Jurkat, Clone E6-1 (cell line): ENCODE data around the gene SPATA2.
"Not testable (repeated sequence)": the region's sequence is repeated elsewhere in the genome, so short reads cannot be mapped to it uniquely, and the experiment has no call there.

Source experiments
- DNase-seq: peaks from one replicate; pipeline ENCODE4 v3.0.0-alpha.2; 2011; ENCODE audit warnings: low read depth, low spot score
- H3K4me3 ChIP-seq: 2 replicates; pipeline ENCODE4 v1.5.1; 2011; ENCODE audit warnings: mild to moderate bottlenecking, low read length, control low read depth, moderate library complexity

Gene SPATA2

GRCh38 chr20:49907405-49908257 lies 7.7 kb downstream of the SPATA2 start:
- no peak for DNase-seq
- no peak overlapping the region for H3K4me3 ChIP-seq

GRCh38 chr20:49906615-49907154 lies 8.6 kb downstream of the SPATA2 start:
- DNase-seq = no peak
- peak overlapping the region; percentile 42 for H3K4me3 ChIP-seq

GRCh38 chr20:49906101-49906604 lies 9.2 kb downstream of the SPATA2 start:
- DNase-seq = peak; percentile 78
- peak overlapping the region; percentile 42 for H3K4me3 ChIP-seq

- H3K4me3 ChIP-seq = peak overlapping the region; percentile 42
- peak; percentile 76 for DNase-seq
These were observed 9.8 kb downstream of the SPATA2 start for GRCh38 chr20:49905415-49906091.

- no peak for DNase-seq
These were observed 10.7 kb downstream of the SPATA2 start for GRCh38 chr20:49904440-49905214.

GRCh38 chr20:49901588-49901987 lies 13.7 kb downstream of the SPATA2 start:
- DNase-seq = no peak
- H3K4me3 ChIP-seq = no peak overlapping the region

More at GRCh38 chr20:49904440-49905214, 10.7 kb downstream of the SPATA2 start:
- H3K4me3 ChIP-seq = no peak overlapping the region

GRCh38 chr20:49899541-49900383 lies 15.6 kb downstream of the SPATA2 start:
- no peak for DNase-seq
- no peak overlapping the region for H3K4me3 ChIP-seq

GRCh38 chr20:49896204-49896603 lies 19.1 kb downstream of the SPATA2 start:
- no peak for DNase-seq

GRCh38 chr20:49895474-49896093 lies 19.7 kb downstream of the SPATA2 start:
- H3K4me3 ChIP-seq, DNase-seq: not testable (repeated sequence)

More at GRCh38 chr20:49896204-49896603, 19.1 kb downstream of the SPATA2 start:
- H3K4me3 ChIP-seq = no peak overlapping the region

GRCh38 chr20:49894073-49894470 lies 21.3 kb downstream of the SPATA2 start:
- no peak for DNase-seq
- no peak overlapping the region for H3K4me3 ChIP-seq

GRCh38 chr20:49893242-49894072 lies 21.9 kb downstream of the SPATA2 start:
- H3K4me3 ChIP-seq = no peak overlapping the region

GRCh38 chr20:49892817-49893216 lies 22.5 kb downstream of the SPATA2 start:
- no peak for DNase-seq
- no peak overlapping the region for H3K4me3 ChIP-seq

More at GRCh38 chr20:49893242-49894072, 21.9 kb downstream of the SPATA2 start:
- no peak for DNase-seq

- DNase-seq = no peak
- H3K4me3 ChIP-seq = no peak overlapping the region
These were observed 23.1 kb downstream of the SPATA2 start for GRCh38 chr20:49892260-49892659.

- no peak for DNase-seq
- no peak overlapping the region for H3K4me3 ChIP-seq
These were observed 23.7 kb downstream of the SPATA2 start for GRCh38 chr20:49891476-49892110.

- DNase-seq = no peak
- no peak overlapping the region for H3K4me3 ChIP-seq
These were observed 24.6 kb downstream of the SPATA2 start for GRCh38 chr20:49890471-49891361.

- no peak overlapping the region for H3K4me3 ChIP-seq
- no peak for DNase-seq
These were observed 25.4 kb downstream of the SPATA2 start for GRCh38 chr20:49889935-49890333.
